ENCODE measurements around the gene DBNL. TPM values are rescaled to one million over a fixed set of nuclear protein-coding genes. Genes with fewer than 3 reads are reported as not detected.

DBNL gene
- total and polyA plus RNA-seq, 4 donors = 26.1 to 60.2 (median 41.5) TPM

- H3K4me1 ChIP-seq (ENCODE audit: control insufficient read depth in 4 of 4, insufficient read depth in 4 of 4, low read length in 3 of 4) = peaks cover 0 to 4% (median 3%) of the 10 kb centered on the region in 4 donors
- 91% methylated on average over 8 of the region's 8 CpGs for WGBS
- H3K4me3 ChIP-seq (ENCODE audit: low read depth in 1 of 3, low read length in 3 of 3) = no peak overlapping the region
- H3K27me3 ChIP-seq (ENCODE audit: control insufficient read depth in 4 of 4, insufficient read depth in 4 of 4, low read length in 3 of 4) = no peaks in the 10 kb centered on the region
- no peak overlapping the region for H3K27ac ChIP-seq (ENCODE audit: low read depth in 1 of 2, low read length in 2 of 2)
- no peaks in the 10 kb centered on the region for H3K36me3 ChIP-seq (ENCODE audit: control insufficient read depth in 4 of 4, insufficient read depth in 3 of 4, low read depth in 1 of 4, low read length in 3 of 4)
- TF ChIP-seq SP1 (IDR thresholded peaks at IDR 0.05) (no peak), RXRA (IDR thresholded peaks at IDR 0.05) (no peak), NR2F2 (IDR thresholded peaks at IDR 0.05) (no peak), HNF4A (conservative IDR thresholded peaks at IDR 0.05) (no peak), REST (IDR thresholded peaks at IDR 0.05) (no peak), JUND (IDR thresholded peaks at IDR 0.05) (no peak)
- TF ChIP-seq, protein P1, sequence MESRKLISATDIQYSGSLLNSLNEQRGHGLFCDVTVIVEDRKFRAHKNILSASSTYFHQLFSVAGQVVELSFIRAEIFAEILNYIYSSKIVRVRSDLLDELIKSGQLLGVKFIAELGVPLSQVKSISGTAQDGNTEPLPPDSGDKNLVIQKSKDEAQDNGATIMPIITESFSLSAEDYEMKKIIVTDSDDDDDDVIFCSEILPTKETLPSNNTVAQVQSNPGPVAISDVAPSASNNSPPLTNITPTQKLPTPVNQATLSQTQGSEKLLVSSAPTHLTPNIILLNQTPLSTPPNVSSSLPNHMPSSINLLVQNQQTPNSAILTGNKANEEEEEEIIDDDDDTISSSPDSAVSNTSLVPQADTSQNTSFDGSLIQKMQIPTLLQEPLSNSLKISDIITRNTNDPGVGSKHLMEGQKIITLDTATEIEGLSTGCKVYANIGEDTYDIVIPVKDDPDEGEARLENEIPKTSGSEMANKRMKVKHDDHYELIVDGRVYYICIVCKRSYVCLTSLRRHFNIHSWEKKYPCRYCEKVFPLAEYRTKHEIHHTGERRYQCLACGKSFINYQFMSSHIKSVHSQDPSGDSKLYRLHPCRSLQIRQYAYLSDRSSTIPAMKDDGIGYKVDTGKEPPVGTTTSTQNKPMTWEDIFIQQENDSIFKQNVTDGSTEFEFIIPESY (IDR thresholded peaks at IDR 0.05) = no peak
- no peaks in the 10 kb centered on the region for H3K9me3 ChIP-seq (ENCODE audit: control insufficient read depth in 4 of 4, low read length in 3 of 4)
- H3K9ac ChIP-seq (ENCODE audit: low read depth in 1 of 2, low read length in 2 of 2) = no peak overlapping the region
- DNase-seq (ENCODE audit: low spot score) = no peak
Observed at GRCh38 chr7:44096326-44096881, 51.9 kb downstream of the DBNL start.

GRCh38 chr7:44097064-44097932 is 52.8 kb downstream of the DBNL start:
- Histone ChIP-seq H3K4me1 (ENCODE audit: control insufficient read depth in 4 of 4, insufficient read depth in 4 of 4, low read length in 3 of 4) (peaks cover 0 to 4% (median 2%) of the 10 kb centered on the region in 4 donors), H3K4me3 (ENCODE audit: low read depth in 1 of 3, low read length in 3 of 3) (no peak overlapping the region), H3K36me3 (ENCODE audit: control insufficient read depth in 4 of 4, insufficient read depth in 3 of 4, low read depth in 1 of 4, low read length in 3 of 4) (no peaks in the 10 kb centered on the region), H3K9me3 (ENCODE audit: control insufficient read depth in 4 of 4, low read length in 3 of 4) (no peaks in the 10 kb centered on the region), H3K9ac (ENCODE audit: low read depth in 1 of 2, low read length in 2 of 2) (no peak overlapping the region), H3K27ac (ENCODE audit: low read depth in 1 of 2, low read length in 2 of 2) (no peak overlapping the region), H3K27me3 (ENCODE audit: control insufficient read depth in 4 of 4, insufficient read depth in 4 of 4, low read length in 3 of 4) (no peaks in the 10 kb centered on the region)
- TF ChIP-seq RAD21 (IDR thresholded peaks at IDR 0.05) (no peak), NR2F2 (IDR thresholded peaks at IDR 0.05) (no peak)
- TF ChIP-seq, protein P2, sequence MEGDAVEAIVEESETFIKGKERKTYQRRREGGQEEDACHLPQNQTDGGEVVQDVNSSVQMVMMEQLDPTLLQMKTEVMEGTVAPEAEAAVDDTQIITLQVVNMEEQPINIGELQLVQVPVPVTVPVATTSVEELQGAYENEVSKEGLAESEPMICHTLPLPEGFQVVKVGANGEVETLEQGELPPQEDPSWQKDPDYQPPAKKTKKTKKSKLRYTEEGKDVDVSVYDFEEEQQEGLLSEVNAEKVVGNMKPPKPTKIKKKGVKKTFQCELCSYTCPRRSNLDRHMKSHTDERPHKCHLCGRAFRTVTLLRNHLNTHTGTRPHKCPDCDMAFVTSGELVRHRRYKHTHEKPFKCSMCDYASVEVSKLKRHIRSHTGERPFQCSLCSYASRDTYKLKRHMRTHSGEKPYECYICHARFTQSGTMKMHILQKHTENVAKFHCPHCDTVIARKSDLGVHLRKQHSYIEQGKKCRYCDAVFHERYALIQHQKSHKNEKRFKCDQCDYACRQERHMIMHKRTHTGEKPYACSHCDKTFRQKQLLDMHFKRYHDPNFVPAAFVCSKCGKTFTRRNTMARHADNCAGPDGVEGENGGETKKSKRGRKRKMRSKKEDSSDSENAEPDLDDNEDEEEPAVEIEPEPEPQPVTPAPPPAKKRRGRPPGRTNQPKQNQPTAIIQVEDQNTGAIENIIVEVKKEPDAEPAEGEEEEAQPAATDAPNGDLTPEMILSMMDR (IDR thresholded peaks at IDR 0.05; ENCODE audit: low read depth, low read length, missing input control) = no peak
- DNase-seq (ENCODE audit: low spot score) = no peak
- WGBS = 89% methylated on average over 9 of the region's 9 CpGs

All from liver (tissue), 9 donors.